Activated effector memory CD4-positive, alpha-beta T cell treated with anti-CD3 and anti-CD28 coated beads, Interleukin-2, amount 50 U/mL, for 16 hours (primary cell): ENCODE results near the gene WTAP.
"Not testable (repeated sequence)": the region's sequence is repeated elsewhere in the genome, so short reads cannot be mapped to it uniquely, and the experiment has no call there.

Experiments
- DNase-seq: peaks from one replicate; pipeline ENCODE4 v3.0.0-alpha.2; 2020

WTAP gene

DNA sequence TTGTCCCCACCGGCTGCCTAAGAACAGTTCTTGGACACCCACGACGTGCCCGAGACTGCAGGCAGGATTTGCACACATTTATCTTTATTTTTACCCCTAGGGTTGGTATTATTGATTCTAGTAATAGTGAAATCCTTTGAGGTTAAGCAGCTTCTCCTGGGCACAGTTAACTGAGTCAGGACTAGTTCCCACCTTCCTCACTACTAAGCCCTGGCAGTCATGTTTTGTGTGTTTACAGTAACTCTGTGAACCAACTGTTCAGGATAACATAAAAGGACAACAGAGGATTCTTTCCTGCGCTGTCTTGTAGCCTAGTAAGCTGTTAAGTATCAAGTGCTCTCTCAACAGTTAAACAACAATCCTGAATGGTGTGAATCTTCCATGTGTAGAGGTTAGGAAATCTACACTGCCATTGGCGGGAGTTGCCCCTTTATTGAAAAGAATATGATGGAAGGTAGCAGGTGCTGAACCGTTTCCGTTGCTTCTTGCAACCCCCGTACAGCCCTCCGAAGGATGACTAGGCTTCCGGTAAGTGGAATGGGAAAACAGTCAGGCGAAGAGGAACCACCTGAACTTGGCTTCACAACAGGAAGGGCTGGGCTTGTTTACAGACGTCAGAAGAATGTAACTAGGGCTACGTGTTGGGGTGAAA, 33.3 kb upstream of the WTAP start:
- peak; percentile 80 for DNase-seq

DNA sequence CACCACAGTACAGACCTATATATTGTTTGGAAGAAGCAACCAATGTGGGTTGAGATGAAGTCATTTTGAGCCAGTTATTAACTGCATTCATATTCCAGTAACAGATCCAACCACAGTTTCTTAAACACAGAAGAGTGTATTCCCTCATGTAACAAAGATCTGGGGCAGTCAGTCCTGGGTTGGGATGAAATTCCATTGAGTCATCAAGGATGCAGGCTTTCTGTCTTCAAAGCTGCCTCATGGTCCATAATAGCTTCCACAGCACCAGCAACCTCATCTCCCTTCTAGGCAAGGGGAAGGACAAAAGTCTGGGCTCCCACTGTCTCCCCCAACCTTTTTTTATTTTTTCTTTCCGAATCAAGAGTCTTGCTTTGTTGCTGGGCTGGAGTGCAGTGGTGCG, 31.3 kb upstream of the WTAP start:
- no peak for DNase-seq

DNA sequence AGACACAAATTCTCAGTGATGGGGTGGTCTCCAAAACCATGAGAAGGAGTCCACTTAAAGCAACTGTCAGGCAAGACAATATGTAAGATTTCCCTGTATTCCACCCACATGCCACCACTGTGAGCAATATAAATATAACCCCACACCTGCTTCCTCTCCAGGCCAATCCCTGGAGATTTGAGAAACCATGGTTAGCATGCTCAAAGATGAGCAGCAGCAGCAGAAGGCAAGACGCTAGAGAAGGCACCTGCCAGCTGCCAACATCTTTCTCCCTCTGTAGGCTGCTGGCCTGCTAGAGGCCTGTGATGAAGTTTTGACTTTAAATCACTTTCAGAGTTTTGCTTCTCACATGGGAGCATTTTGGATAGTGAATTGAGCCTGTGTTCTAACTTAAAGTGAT, 26.3 kb upstream of the WTAP start:
- DNase-seq = no peak

DNA sequence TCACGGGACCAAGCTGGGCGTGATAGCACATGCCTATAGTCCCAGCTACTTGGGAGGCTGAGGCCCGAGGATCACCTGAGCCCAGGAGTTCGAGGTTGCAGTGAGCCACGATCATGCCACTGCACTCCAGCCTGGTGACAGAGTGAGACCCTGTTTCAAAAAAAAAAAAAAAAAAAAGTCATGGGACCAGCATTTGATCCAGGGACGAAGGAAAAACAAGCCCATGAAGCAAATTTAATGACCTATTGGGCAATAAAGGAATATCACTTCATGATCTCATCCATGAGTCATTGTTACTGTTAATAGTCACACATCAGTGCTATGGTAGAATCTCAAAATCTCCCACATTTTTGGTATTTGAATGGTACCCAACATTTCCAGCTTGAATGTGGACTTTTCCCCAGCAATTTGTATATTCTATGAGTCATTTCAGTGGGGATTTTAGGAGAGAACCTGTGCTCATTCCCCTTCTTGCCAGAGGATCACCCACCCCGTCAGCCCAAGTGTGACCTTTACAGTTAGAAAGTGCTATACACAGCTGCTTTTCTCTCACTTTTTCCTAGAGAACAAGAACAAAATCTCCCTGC, 25.8 kb upstream of the WTAP start:
- DNase-seq = no peak

GRCh38 chr6:159710603-159711002, 16.7 kb upstream of the WTAP start:
- DNase-seq = not testable (repeated sequence)

DNA sequence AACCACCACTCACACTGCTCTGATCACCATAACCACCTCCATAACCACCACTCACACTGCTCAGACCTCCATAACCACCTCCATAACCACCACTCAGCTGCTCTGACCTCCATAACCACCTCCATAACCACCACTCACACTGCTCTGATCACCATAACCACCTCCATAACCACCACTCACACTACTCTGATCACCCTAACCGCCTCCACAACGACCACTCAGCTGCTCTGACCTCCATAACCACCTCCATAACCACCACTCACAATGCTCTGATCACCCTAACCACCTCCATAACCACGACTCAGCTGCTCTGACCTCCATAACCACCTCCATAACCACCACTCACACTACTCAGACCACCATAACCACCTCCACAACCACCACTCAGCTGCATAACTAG, 14.9 kb upstream of the WTAP start:
- not testable (repeated sequence) for DNase-seq

DNA sequence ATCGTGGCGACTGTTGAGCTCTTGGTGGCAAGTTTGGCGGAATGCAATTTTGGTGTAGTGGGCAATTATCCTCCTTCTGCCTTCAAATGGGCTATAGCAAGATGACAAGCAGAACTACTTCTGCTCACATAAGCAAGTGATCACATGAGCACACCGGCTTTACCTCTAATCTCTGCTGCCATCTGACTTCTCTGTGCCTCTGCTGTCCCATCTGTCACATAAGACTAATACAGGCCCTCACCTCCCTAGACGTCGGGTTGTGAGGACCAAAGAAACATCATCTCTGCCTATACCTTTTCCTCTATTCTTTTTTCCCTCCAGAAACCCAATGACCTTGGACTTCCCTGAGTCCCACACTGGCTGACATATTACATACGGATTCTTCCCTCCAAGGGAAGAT, 13.3 kb upstream of the WTAP start:
- DNase-seq = no peak

DNA sequence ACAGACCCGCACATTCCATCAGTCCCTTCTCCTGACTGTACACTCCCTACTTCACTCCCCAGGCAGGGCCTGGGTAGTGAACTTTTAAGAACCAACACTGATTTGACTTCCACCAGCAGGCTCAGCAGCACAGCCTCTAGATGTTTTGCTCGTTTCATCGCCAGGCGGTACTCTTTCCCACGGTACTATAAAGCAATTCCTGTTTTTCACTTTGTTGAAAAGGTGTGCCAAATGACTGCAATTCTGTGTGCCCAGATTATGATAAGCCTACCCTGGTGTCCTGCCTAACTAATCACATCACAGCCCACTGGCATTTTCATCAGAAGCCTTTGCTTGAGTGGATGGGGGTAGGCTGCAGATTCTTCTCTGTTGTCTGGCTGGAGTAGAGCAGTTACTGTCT, 12.9 kb upstream of the WTAP start:
- no peak for DNase-seq

DNA sequence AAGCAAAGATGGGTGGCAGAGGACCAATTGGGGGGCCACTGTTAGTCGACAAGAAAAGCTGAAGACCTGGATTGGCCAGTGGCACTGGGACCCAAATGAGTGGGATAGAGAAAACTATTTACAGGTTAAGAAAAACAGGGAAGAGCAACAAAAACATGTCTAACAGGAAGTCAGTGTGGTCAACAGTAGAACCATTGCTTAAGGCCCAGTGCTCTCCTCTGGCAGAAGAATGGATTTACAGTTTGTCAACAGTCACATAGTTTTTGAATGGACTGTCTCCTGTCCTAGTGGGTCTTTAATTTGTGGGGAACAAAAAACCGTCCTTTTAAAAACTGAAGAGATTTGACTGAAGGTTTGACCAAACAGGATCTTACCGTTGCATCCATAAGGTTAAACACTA, 12.1 kb upstream of the WTAP start:
- DNase-seq = no peak

DNA sequence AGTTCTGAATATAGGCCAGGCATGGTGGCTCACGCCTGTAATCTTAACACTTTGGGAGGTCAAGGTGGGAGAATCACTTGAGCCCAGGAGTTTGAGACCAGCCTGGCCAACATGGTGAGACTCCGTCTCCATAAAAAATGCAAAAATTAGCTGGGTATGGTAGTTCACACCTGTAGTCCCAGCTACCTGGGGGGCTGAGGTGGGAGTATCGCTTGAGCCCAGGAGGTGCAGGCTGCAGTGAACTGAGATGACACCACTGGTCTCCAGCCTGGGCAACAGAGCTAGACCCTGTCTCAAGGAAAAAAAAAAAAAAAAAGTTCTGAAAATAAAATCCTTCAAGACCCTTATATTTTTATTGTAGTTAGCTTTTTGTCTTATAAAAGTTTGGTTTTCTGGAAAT, 11.7 kb upstream of the WTAP start:
- DNase-seq = no peak

DNA sequence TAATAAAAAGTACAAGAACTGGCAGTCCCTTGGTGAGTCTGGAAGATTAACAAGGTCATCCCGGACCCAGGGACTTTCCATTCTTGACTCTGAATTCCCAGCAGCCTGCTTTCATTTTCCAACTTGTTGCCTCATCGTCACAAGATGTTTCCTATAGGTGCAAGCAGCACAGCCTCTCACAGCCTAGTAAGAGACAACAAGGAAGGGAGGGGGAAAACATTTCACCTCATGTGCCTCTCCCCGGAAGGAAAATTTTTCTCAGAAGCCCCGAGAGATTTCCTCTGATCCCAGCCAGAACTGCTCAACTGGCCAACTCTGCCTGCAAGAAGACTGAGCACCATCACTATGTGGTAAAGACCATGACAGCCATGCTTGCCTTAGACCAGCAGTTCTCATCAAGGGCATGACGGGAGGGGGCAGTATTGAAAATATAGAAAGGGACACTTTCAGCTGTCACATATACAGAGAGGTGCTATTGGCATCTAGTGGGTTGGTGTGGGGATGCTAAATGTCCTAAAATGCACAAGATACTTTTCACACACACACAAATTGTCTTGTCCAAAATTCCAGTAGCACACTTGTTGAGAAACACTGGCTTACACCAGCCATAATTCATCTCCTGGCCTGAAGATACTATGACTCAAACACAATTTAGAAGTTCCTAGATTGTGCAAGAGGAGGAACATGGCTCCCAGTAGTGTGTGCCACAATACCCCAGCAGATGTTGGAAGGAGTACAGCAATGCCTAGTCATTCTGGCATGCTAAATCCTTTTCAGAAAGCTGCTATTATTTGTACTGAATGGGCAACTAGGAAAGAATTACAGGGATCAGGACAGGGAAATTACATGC, 10.8 kb upstream of the WTAP start:
- DNase-seq = no peak

DNA sequence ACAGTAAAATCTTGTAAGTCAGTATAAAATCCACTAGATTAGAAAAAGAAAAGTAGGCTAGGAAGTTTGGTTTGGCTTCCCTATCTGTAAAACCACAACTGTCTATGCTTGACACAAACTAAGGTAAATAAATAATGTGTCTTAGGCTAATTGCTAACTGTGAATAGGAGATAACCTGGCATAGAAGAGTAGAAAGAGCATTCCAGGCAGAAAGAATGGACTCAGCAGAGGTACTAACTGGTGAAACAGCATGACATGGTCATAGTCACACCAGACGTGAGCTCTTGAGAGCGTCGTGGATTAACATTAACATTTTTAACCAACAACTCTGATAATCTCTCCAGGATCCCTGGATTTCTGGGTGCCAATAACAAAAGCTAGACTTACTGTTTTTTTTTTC, 8.7 kb upstream of the WTAP start:
- DNase-seq = no peak

GRCh38 chr6:159719287-159719686, 8.0 kb upstream of the WTAP start:
- no peak for DNase-seq

DNA sequence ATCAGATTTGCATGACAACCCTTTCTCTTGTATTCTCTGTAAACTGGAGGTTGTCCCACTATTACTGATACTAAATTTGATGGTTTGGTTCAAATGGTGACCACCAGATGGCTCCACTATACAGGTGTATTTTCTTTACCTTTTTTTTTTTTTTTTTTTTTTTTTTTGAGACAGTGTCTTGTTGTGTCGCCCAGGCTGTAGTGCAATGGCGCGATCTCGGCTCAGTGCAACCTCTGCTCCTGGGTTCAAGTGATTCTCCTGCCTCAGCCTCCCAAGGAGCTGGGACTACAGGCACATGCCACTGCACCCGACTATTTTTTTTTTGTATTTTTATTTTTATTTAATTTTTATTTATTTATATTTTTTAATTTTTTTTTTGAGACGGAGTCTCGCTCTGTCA, 6.6 kb upstream of the WTAP start:
- DNase-seq = no peak

- DNase-seq = not testable (repeated sequence)
Measured at GRCh38 chr6:159721981-159722380, 5.3 kb upstream of the WTAP start.

DNA sequence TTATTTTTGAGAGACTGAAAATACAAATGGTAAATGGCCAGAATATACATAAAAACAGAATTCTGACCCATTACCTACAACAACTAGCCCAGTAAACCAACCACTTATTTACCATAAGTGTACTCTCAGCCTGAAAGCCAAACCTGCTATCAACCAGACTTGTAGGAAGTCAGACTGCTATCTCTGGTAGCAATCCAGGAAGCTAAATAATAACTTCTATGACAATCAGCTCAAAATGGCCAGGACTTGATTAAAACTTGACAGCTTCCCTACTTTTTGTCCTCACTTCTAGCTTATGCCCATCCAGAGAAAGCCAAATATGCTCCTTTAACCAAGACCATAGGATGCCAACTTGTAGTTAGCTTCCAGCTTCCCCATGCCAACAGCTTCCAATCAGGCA, 4.7 kb upstream of the WTAP start:
- no peak for DNase-seq

- DNase-seq = no peak
Measured at GRCh38 chr6:159723259-159723658, 4.0 kb upstream of the WTAP start.

GRCh38 chr6:159724778-159725177, 2.5 kb upstream of the WTAP start:
- DNase-seq = no peak

DNA sequence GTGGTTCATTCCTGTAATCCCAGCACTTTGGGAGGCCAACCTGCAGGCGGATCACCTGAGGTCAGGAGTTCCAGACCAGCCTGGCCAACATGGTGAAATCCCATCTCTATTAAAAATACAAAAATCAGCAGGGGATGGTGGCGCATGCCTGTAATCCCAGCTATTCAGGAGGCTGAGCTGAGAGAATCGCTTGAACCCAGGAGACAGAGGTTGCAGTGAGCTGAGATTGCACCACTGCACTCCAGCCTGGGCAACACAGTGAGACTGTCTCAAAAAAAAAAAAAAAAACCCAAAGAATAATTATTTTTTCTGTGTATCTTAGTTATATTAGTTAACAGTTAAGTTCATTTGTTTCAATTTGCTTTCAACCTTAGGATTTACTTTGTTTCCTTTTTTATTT, 2.1 kb upstream of the WTAP start:
- DNase-seq = not testable (repeated sequence)

- no peak for DNase-seq
Measured at GRCh38 chr6:159726255-159726917, 920 bp upstream of the WTAP start.

DNA sequence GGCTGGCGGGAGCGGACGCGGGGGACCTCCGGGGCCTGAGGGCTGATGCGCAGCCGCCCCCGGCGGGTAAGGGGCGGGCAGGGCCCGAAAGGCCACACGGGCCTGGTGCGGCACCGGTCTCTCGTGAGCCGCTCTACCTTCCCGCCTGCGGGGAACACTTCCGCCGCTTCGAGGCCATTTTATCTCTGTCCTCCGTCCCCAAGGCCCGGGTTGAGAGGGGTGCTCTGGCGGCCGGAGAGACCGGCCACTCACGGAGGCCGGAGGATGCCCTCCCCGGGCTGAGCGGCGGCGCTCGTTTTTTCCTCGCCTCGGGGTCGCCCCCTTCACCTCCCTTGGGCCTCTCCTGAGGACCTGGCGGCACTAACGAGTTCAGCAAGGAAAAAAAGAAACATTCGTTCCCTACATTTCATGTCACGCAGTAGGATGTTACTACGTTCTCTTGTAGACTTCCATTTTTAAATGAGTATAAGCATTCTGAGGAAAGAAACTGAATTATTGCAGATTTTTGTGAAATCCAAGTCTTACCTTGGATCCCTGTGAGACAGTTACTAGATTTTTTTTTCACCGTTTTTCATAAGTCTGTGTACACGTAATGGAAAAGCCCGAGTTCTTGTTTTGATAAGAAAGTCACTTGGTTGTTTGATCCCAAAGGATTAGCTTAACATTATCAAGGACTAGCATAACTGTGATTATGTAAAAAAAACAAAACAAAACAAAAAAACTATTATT, 575 bp downstream of the WTAP start:
- no peak for DNase-seq

- no peak for DNase-seq
Measured at GRCh38 chr6:159728531-159728964, 1.2 kb downstream of the WTAP start.
